PC-3 (cell line): ENCODE data around the gene CCDC183.

Experiments
- CTCF ChIP-seq: fragments of 300-600 bp; sonication (generic); conservative IDR thresholded peaks from 2 replicates; pipeline ENCODE4 v1.5.1; 2017; ENCODE audit warnings: antibody characterized with exemption, low read depth, mild to moderate bottlenecking, low read length
- EZH2 ChIP-seq: fragments of 300-600 bp; sonication (generic); IDR thresholded peaks from one replicate; pipeline ENCODE4 v1.6.1; 2017; ENCODE audit warnings: antibody characterized with exemption, mild to moderate bottlenecking, low read length; ENCODE audit not compliant: unreplicated experiment
- EZH2phosphoT487 ChIP-seq: fragments of 300-600 bp; sonication (generic); IDR thresholded peaks from 2 replicates; pipeline ENCODE4 v1.6.1; 2018; ENCODE audit warnings: mild to moderate bottlenecking, antibody characterized with exemption, low read length, borderline replicate concordance

- TF ChIP-seq CTCF (no peak), EZH2 (no peak), EZH2phosphoT487 (no peak)
Measured at GRCh38 chr9:136849960-136850865, 54.1 kb downstream of the CCDC183 start.
